ENCODE measurements around the gene NUDCD3.

Gene NUDCD3

GRCh38 chr7:44402401-44403060 lies 87.9 kb downstream of the NUDCD3 start:
- Mint-ChIP-seq H3K36me3 (peaks cover 18 to 67% of the 10 kb centered on the region in 2 donors), H3K9me3 (no peaks in the 10 kb centered on the region), H3K27me3 (no peaks in the 10 kb centered on the region), H3K4me1 (peaks cover 0 to 5% of the 10 kb centered on the region in 2 donors), H3K4me3 (no peak overlapping the region), H3K27ac (peak overlapping the region; percentile 60)
- no peak for DNase-seq
- ATAC-seq (replicated peaks), result no peak

- Mint-ChIP-seq H3K4me3 (no peak overlapping the region), H3K9me3 (no peaks in the 10 kb centered on the region), H3K27ac (no peak overlapping the region), H3K4me1 (peaks cover 0 to 9% of the 10 kb centered on the region in 2 donors), H3K27me3 (no peaks in the 10 kb centered on the region), H3K36me3 (peaks cover 17 to 72% of the 10 kb centered on the region in 2 donors)
- DNase-seq (no peak), ATAC-seq (replicated peaks) (no peak)
These were observed 88.8 kb downstream of the NUDCD3 start for GRCh38 chr7:44401692-44402091.

- ATAC-seq (replicated peaks) (no peak), DNase-seq (no peak)
- H3K27ac Mint-ChIP-seq, result peak overlapping the region; percentile 38
- H3K9me3 Mint-ChIP-seq, result no peaks in the 10 kb centered on the region
- peaks cover 15 to 77% of the 10 kb centered on the region in 2 donors for H3K36me3 Mint-ChIP-seq
- H3K4me3 Mint-ChIP-seq, result no peak overlapping the region
- no peaks in the 10 kb centered on the region for H3K27me3 Mint-ChIP-seq
- peaks cover 5 to 12% of the 10 kb centered on the region in 2 donors for H3K4me1 Mint-ChIP-seq
These were observed 90.4 kb downstream of the NUDCD3 start for GRCh38 chr7:44400033-44400511.

- peaks cover 13 to 71% of the 10 kb centered on the region in 2 donors for H3K36me3 Mint-ChIP-seq
- no peak for DNase-seq
- no peak overlapping the region for H3K4me3 Mint-ChIP-seq
- ATAC-seq (replicated peaks), result no peak
- H3K27me3 Mint-ChIP-seq, result no peaks in the 10 kb centered on the region
- peaks cover 5 to 12% of the 10 kb centered on the region in 2 donors for H3K4me1 Mint-ChIP-seq
- H3K9me3 Mint-ChIP-seq, result no peaks in the 10 kb centered on the region
- H3K27ac Mint-ChIP-seq, result no peak overlapping the region
These were observed 91.4 kb downstream of the NUDCD3 start for GRCh38 chr7:44398953-44399574.

- no peaks in the 10 kb centered on the region for H3K27me3 Mint-ChIP-seq
- H3K9me3 Mint-ChIP-seq, result no peaks in the 10 kb centered on the region
- H3K4me1 Mint-ChIP-seq, result peaks cover 5 to 12% of the 10 kb centered on the region in 2 donors
- ATAC-seq (replicated peaks), result no peak
- H3K4me3 Mint-ChIP-seq, result no peak overlapping the region
- H3K27ac Mint-ChIP-seq, result no peak overlapping the region
- DNase-seq, result no peak
- peaks cover 15 to 73% of the 10 kb centered on the region in 2 donors for H3K36me3 Mint-ChIP-seq
These were observed 91.9 kb downstream of the NUDCD3 start for GRCh38 chr7:44398511-44398911.

GRCh38 chr7:44396931-44397545 lies 93.4 kb downstream of the NUDCD3 start:
- Mint-ChIP-seq H3K4me1 (peaks cover 5 to 12% of the 10 kb centered on the region in 2 donors), H3K27me3 (no peaks in the 10 kb centered on the region), H3K9me3 (no peaks in the 10 kb centered on the region), H3K36me3 (peaks cover 21 to 70% of the 10 kb centered on the region in 2 donors), H3K4me3 (no peak overlapping the region), H3K27ac (peak overlapping the region; percentile 20)
- ATAC-seq (replicated peaks) (no peak), DNase-seq (no peak)

- Mint-ChIP-seq H3K27me3 (no peaks in the 10 kb centered on the region), H3K4me1 (peaks cover 5 to 12% of the 10 kb centered on the region in 2 donors), H3K4me3 (no peak overlapping the region), H3K9me3 (no peaks in the 10 kb centered on the region), H3K27ac (peak overlapping the region; percentile 20), H3K36me3 (peaks cover 21 to 67% of the 10 kb centered on the region in 2 donors)
- DNase-seq (no peak), ATAC-seq (replicated peaks) (no peak)
These were observed 94.0 kb downstream of the NUDCD3 start for GRCh38 chr7:44396496-44396895.

GRCh38 chr7:44395067-44395466 lies 95.4 kb downstream of the NUDCD3 start:
- ATAC-seq (replicated peaks), result no peak
- no peak for DNase-seq
- peaks cover 5 to 12% of the 10 kb centered on the region in 2 donors for H3K4me1 Mint-ChIP-seq
- H3K9me3 Mint-ChIP-seq, result no peaks in the 10 kb centered on the region
- H3K36me3 Mint-ChIP-seq, result peaks cover 26 to 69% of the 10 kb centered on the region in 2 donors
- H3K27me3 Mint-ChIP-seq, result no peaks in the 10 kb centered on the region
- no peak overlapping the region for H3K4me3 Mint-ChIP-seq
- no peak overlapping the region for H3K27ac Mint-ChIP-seq

- Mint-ChIP-seq H3K4me3 (no peak overlapping the region), H3K36me3 (peaks cover 26 to 66% of the 10 kb centered on the region in 2 donors), H3K9me3 (no peaks in the 10 kb centered on the region), H3K27me3 (no peaks in the 10 kb centered on the region), H3K27ac (no peak overlapping the region), H3K4me1 (peaks cover 5 to 12% of the 10 kb centered on the region in 2 donors)
- DNase-seq (no peak), ATAC-seq (replicated peaks) (no peak)
These were observed 95.8 kb downstream of the NUDCD3 start for GRCh38 chr7:44394636-44395035.

GRCh38 chr7:44394112-44394447 lies 96.4 kb downstream of the NUDCD3 start:
- no peak for DNase-seq
- Mint-ChIP-seq H3K27me3 (no peaks in the 10 kb centered on the region), H3K9me3 (no peaks in the 10 kb centered on the region), H3K4me1 (peaks cover 5 to 12% of the 10 kb centered on the region in 2 donors), H3K36me3 (peaks cover 29 to 63% of the 10 kb centered on the region in 2 donors), H3K4me3 (no peak overlapping the region), H3K27ac (no peak overlapping the region)
- no peak for ATAC-seq (replicated peaks)

- no peaks in the 10 kb centered on the region for H3K9me3 Mint-ChIP-seq
These were observed 97.0 kb downstream of the NUDCD3 start for GRCh38 chr7:44393238-44394111.

GRCh38 chr7:44392618-44393010 lies 97.8 kb downstream of the NUDCD3 start:
- DNase-seq (no peak), ATAC-seq (replicated peaks) (no peak)
- H3K27me3 Mint-ChIP-seq, result no peaks in the 10 kb centered on the region
- H3K9me3 Mint-ChIP-seq, result no peaks in the 10 kb centered on the region
- H3K4me3 Mint-ChIP-seq, result no peak overlapping the region
- peaks cover 5 to 9% of the 10 kb centered on the region in 2 donors for H3K4me1 Mint-ChIP-seq
- peaks cover 34 to 61% of the 10 kb centered on the region in 2 donors for H3K36me3 Mint-ChIP-seq
- no peak overlapping the region for H3K27ac Mint-ChIP-seq

More at GRCh38 chr7:44393238-44394111, 97.0 kb downstream of the NUDCD3 start:
- H3K27me3 Mint-ChIP-seq, result no peaks in the 10 kb centered on the region
- H3K4me1 Mint-ChIP-seq, result peaks cover 5 to 12% of the 10 kb centered on the region in 2 donors
- peaks cover 31 to 63% of the 10 kb centered on the region in 2 donors for H3K36me3 Mint-ChIP-seq
- peak overlapping the region; percentile 14 for H3K27ac Mint-ChIP-seq
- DNase-seq (no peak), ATAC-seq (replicated peaks) (no peak)
- no peak overlapping the region for H3K4me3 Mint-ChIP-seq

GRCh38 chr7:44391746-44392617 lies 98.5 kb downstream of the NUDCD3 start:
- Mint-ChIP-seq H3K4me3 (no peak overlapping the region), H3K27ac (no peak overlapping the region), H3K9me3 (no peaks in the 10 kb centered on the region), H3K36me3 (peaks cover 38 to 59% of the 10 kb centered on the region in 2 donors), H3K4me1 (peaks cover 5 to 6% of the 10 kb centered on the region in 2 donors), H3K27me3 (no peaks in the 10 kb centered on the region)
- no peak for ATAC-seq (replicated peaks)
- no peak for DNase-seq

All from stimulated activated naive B cell treated with anti-CD40 and anti-IgM and Interleukin-4, amounts not matched to agents 10 μg/mL and 1 μg/mL and 100 μg/mL, for 72 hours (primary cell).